Sigmoid colon (tissue), 4 donors: ENCODE measurements around the gene EEPD1.

Experiments used
- POLR2A ChIP-seq, 2 donors: fragments of 450-650 bp; IDR thresholded peaks; one replicate each; pipeline ENCODE4 v1.6.1; 2016; ENCODE audit warnings: antibody characterized with exemption in 2 of 2, mild to moderate bottlenecking in 2 of 2, moderate library complexity in 2 of 2
- POLR2AphosphoS5 ChIP-seq, 4 donors: sonication (generic); formaldehyde crosslinking; IDR thresholded peaks; one replicate each; pipeline ENCODE4 v1.6.1; 2017; ENCODE audit warnings: antibody characterized with exemption in 4 of 4
- TF ChIP-seq, protein P1 (sequence below), 4 experiments: fragments of 450-650 bp in 3 of 4; fragments of 200-600 bp in 1 of 4; IDR thresholded peaks; one replicate each; pipeline ENCODE4 v1.5.1; 2016 to 2019; ENCODE audit warnings: antibody characterized with exemption in 4 of 4, mild to moderate bottlenecking in 3 of 4, moderate library complexity in 2 of 4

DNA sequence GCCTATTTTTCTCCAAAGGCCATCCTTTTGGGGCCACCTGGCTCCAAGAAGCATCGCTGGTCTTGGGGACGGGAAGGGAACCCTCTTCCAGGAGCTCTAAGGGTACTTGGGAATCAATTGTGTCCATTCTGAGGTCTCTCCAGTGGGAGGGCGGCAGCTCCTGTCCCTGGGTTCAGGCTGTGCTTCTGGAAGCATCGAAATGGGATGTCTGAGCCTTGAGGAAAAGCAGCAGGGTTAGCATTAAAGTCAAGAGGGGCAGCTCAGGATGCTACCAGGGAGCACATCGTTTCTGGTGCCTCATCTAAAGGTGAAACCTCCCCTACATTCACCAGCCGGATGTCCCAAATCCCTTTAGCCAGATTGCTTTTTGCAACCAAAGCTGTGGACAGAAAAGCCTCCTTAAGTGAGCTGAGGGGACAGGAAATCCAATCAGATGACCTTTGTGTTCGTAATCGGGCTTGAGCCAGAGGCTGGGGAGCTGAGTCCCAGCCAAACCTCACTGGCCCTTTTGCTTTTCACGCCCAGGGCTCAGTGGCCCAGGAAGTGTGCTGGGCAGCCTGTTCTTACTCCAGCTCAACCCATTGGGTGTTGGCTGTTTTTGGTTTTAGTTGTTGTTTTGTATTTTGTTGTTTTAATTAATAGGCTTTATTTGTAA, 147.8 kb downstream of the EEPD1 start:
- TF ChIP-seq POLR2A (IDR thresholded peaks at IDR 0.05): no peak
- TF ChIP-seq, protein P1, sequence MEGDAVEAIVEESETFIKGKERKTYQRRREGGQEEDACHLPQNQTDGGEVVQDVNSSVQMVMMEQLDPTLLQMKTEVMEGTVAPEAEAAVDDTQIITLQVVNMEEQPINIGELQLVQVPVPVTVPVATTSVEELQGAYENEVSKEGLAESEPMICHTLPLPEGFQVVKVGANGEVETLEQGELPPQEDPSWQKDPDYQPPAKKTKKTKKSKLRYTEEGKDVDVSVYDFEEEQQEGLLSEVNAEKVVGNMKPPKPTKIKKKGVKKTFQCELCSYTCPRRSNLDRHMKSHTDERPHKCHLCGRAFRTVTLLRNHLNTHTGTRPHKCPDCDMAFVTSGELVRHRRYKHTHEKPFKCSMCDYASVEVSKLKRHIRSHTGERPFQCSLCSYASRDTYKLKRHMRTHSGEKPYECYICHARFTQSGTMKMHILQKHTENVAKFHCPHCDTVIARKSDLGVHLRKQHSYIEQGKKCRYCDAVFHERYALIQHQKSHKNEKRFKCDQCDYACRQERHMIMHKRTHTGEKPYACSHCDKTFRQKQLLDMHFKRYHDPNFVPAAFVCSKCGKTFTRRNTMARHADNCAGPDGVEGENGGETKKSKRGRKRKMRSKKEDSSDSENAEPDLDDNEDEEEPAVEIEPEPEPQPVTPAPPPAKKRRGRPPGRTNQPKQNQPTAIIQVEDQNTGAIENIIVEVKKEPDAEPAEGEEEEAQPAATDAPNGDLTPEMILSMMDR (IDR thresholded peaks at IDR 0.05): no peak
- TF ChIP-seq POLR2AphosphoS5 (IDR thresholded peaks at IDR 0.05): no peak
